Measurements from ENCODE around the gene SEC14L2. TPM values are rescaled to one million over a fixed set of nuclear protein-coding genes. Genes with fewer than 3 reads are reported as not detected.
"Not testable (repeated sequence)": the region's sequence is repeated elsewhere in the genome, so short reads cannot be mapped to it uniquely, and the experiment has no call there.

Gene SEC14L2
- total RNA-seq, 1 experiment from 2014 or later: 51.3 TPM

DNA sequence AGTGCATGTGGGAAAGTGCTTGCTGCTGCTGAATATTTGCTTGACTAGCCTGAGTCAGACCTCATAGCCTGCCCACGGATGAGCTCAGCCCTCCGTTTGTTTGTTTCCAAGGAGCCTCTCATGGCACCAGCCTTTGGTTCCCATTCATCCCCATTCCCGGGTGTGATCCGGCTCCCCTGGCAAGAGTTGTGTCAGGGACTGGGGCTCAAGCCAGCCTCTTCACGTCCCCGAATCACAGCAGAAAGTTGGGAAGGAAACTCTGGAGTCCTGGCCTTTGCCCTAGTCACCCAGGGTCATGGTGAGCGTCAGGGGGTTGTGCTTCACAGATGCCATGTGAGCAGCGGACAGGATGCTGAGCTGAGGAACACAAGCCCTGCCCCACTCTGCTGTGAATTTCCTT, 61.2 kb downstream of the SEC14L2 start:
- ChIA-PET CTCF (interaction anchor here (0.6 kb wide), 1 partner anchor 15 kb away, joined by 4 read pairs; no protein-coding TSS in a partner anchor), POLR2A (ENCODE audit: unreplicated experiment) (no interaction called here)
- Histone ChIP-seq H3K4me1 (replicated peaks; ENCODE audit: insufficient read depth) (no peaks in the 10 kb centered on the region), H3K4me3 (no peak overlapping the region), H3K9me2 (ENCODE audit: insufficient read depth) (no peaks in the 10 kb centered on the region), H3K79me2 (ENCODE audit: low read depth) (no peaks in the 10 kb centered on the region), H3F3A (ENCODE audit: insufficient read depth, low read depth) (peaks cover 6% of the 10 kb centered on the region; the same call in 1 of the 2 replicates), H3K4me2 (no peak overlapping the region), H4K20me1 (ENCODE audit: insufficient read depth) (no peaks in the 10 kb centered on the region), H3K9me3 (ENCODE audit: insufficient read depth, low read depth) (no peaks in the 10 kb centered on the region), H2AFZ (no peak overlapping the region), H3K27ac (no peak overlapping the region), H3K36me3 (ENCODE audit: low read depth) (no peaks in the 10 kb centered on the region), H3K27me3 (ENCODE audit: insufficient read depth, low read depth) (no peaks in the 10 kb centered on the region)
- intact Hi-C loops (cut with micrococcal nuclease; ENCODE audit: unreplicated experiment): no loop called here
- BruUV-seq (replicated peaks): no TSS peak
- TF ChIP-seq, protein P1, sequence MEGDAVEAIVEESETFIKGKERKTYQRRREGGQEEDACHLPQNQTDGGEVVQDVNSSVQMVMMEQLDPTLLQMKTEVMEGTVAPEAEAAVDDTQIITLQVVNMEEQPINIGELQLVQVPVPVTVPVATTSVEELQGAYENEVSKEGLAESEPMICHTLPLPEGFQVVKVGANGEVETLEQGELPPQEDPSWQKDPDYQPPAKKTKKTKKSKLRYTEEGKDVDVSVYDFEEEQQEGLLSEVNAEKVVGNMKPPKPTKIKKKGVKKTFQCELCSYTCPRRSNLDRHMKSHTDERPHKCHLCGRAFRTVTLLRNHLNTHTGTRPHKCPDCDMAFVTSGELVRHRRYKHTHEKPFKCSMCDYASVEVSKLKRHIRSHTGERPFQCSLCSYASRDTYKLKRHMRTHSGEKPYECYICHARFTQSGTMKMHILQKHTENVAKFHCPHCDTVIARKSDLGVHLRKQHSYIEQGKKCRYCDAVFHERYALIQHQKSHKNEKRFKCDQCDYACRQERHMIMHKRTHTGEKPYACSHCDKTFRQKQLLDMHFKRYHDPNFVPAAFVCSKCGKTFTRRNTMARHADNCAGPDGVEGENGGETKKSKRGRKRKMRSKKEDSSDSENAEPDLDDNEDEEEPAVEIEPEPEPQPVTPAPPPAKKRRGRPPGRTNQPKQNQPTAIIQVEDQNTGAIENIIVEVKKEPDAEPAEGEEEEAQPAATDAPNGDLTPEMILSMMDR (conservative IDR thresholded peaks at IDR 0.05): no peak
- TF ChIP-seq EZH2 (IDR thresholded peaks at IDR 0.05; ENCODE audit: low read depth): no peak
- DNase-seq: no peak

DNA sequence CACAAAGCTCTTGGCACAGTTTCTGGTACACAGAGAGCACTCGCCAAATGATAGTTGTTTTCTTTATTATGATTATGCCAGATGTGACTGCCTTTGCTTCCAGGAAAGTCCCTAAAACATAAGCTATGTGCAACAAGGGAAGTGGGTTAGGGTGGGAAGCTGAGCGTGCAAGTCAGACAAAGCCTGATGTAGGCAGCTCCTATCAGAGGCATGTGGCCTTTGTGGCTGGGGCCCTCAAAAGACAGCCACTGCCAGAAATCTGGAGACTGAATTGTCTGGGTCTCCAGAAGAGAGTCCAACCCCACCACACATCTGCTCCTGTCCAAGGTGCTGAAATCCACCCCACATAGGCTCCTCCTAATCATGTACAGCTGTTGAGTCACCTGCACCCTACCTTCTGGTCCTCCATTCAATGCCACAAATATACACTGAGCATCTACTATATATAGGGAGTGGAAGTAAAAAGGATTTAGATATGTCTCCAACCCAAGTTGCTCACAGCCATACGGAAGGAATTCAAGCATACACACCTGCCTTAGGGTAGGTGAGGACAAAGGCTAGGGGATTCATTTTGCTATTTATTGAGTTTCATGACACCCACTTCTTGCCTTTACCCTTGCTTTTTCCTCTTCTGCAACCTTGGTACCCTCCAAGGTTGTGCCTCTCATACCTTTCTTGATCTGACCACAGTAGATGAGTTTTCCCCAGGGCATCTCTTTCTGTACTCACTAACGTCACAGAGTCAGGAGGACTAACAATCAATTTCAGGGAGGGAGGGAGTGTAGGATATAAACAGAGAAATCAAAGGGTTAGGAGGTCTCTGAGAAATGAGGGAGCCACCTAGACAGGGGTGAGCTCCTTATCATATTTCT, 62.6 kb downstream of the SEC14L2 start:
- Histone ChIP-seq H3K4me3 (no peak overlapping the region), H3K27me3 (ENCODE audit: insufficient read depth, low read depth) (no peaks in the 10 kb centered on the region), H3K9me2 (ENCODE audit: insufficient read depth) (no peaks in the 10 kb centered on the region; the same call in 1 of the 2 replicates), H3K36me3 (ENCODE audit: low read depth) (no peaks in the 10 kb centered on the region), H2AFZ (no peak overlapping the region), H3K27ac (no peak overlapping the region), H3K9me3 (ENCODE audit: insufficient read depth, low read depth) (no peaks in the 10 kb centered on the region), H3K4me1 (replicated peaks; ENCODE audit: insufficient read depth) (no peaks in the 10 kb centered on the region), H3K4me2 (no peak overlapping the region), H4K20me1 (ENCODE audit: insufficient read depth) (no peaks in the 10 kb centered on the region), H3K79me2 (ENCODE audit: low read depth) (no peaks in the 10 kb centered on the region), H3F3A (ENCODE audit: insufficient read depth, low read depth) (no peaks in the 10 kb centered on the region)
- ChIA-PET POLR2A (ENCODE audit: unreplicated experiment) (no interaction called here), CTCF (no interaction called here)
- intact Hi-C loops (cut with micrococcal nuclease; ENCODE audit: unreplicated experiment): no loop called here
- no peak for TF ChIP-seq EZH2 (IDR thresholded peaks at IDR 0.05; ENCODE audit: low read depth)
- TF ChIP-seq, protein P1 (conservative IDR thresholded peaks at IDR 0.05): no peak
- no TSS peak for BruUV-seq (replicated peaks)
- peak in 1 of 2 experiments; percentile 27 for DNase-seq

DNA sequence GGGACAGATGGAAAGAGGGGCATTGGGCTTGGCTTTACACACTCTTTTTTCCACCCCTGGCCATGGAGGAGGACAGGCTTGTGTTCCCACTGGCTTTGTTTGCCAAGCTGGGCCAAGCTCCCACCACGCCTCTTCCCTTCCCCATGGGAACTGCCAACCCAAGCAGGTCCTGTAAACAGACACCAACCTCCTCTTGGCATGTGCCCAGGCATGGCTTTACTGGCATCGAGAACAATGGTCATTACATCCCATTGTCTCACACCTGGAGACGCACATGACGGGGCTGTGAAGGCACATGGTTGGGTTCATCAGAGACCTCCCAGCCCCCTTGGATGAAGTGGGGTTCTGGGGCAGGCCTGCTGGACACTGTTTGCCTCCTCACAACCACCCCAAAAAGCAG, 63.3 kb downstream of the SEC14L2 start:
- H3K4me2 ChIP-seq: no peak overlapping the region

DNA sequence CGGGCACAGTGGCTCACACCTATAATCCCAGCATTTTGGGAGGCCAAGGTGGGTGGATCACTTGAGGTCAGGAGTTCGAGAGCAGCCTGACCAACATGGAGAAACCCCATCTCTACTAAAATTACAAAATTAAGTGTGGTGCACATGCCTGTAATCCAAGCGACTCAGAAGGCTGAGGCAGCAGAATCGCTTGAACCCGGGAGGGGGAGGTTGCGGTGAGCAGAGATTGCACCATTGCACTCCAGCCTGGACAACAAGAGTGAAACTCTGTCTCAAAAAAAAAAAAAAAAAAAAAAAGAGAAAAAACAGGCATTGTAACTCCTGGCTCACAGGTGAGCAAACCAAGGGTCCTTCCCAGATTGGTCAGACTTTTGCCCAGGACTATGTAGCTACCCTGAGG, 63.7 kb downstream of the SEC14L2 start:
- H3K4me1 ChIP-seq (replicated peaks; ENCODE audit: insufficient read depth); H3K9me2 ChIP-seq (ENCODE audit: insufficient read depth); H4K20me1 ChIP-seq (ENCODE audit: insufficient read depth); CTCF ChIA-PET; H3K4me3 ChIP-seq; BruUV-seq (replicated peaks); H2AFZ ChIP-seq; intact Hi-C loops (cut with micrococcal nuclease; ENCODE audit: unreplicated experiment); H3K36me3 ChIP-seq (ENCODE audit: low read depth); H3K27ac ChIP-seq; POLR2A ChIA-PET (ENCODE audit: unreplicated experiment); DNase-seq; H3K27me3 ChIP-seq (ENCODE audit: insufficient read depth, low read depth); H3K79me2 ChIP-seq (ENCODE audit: low read depth); H3F3A ChIP-seq (ENCODE audit: insufficient read depth, low read depth); H3K9me3 ChIP-seq (ENCODE audit: insufficient read depth, low read depth); H3K4me2 ChIP-seq: not testable (repeated sequence)

More for the DNA sequence above, 63.3 kb downstream of the SEC14L2 start:
- POLR2A ChIA-PET (ENCODE audit: unreplicated experiment): no interaction called here
- peak in 1 of 2 experiments; percentile 12 for DNase-seq
- Histone ChIP-seq H3K27ac (no peak overlapping the region), H4K20me1 (ENCODE audit: insufficient read depth) (no peaks in the 10 kb centered on the region), H2AFZ (no peak overlapping the region), H3K36me3 (ENCODE audit: low read depth) (no peaks in the 10 kb centered on the region), H3F3A (ENCODE audit: insufficient read depth, low read depth) (no peaks in the 10 kb centered on the region), H3K9me2 (ENCODE audit: insufficient read depth) (no peaks in the 10 kb centered on the region; the same call in 1 of the 2 replicates), H3K4me3 (no peak overlapping the region), H3K27me3 (ENCODE audit: insufficient read depth, low read depth) (no peaks in the 10 kb centered on the region), H3K9me3 (ENCODE audit: insufficient read depth, low read depth) (no peaks in the 10 kb centered on the region), H3K4me1 (replicated peaks; ENCODE audit: insufficient read depth) (no peaks in the 10 kb centered on the region), H3K79me2 (ENCODE audit: low read depth) (no peaks in the 10 kb centered on the region)
- no peak for TF ChIP-seq EZH2 (IDR thresholded peaks at IDR 0.05; ENCODE audit: low read depth)
- TF ChIP-seq, protein P1 (conservative IDR thresholded peaks at IDR 0.05): no peak
- CTCF ChIA-PET: no interaction called here
- intact Hi-C loops (cut with micrococcal nuclease; ENCODE audit: unreplicated experiment): no loop called here
- BruUV-seq (replicated peaks): no TSS peak
